ENCODE results near the gene OTOP3.

GRCh38 chr17:74943808-74944522 is 8.3 kb downstream of the OTOP3 start:
- TF ChIP-seq CTCF (conservative IDR thresholded peaks at IDR 0.05; ENCODE audit: low read depth, low read length), result no peak
- no peak for TF ChIP-seq MAFK (IDR thresholded peaks at IDR 0.05; ENCODE audit: low read depth, low read length)
- TF ChIP-seq POLR2A (IDR thresholded peaks at IDR 0.05; ENCODE audit: low read depth, low read length), result no peak
- TF ChIP-seq CEBPB (IDR thresholded peaks at IDR 0.05; ENCODE audit: low read depth, low read length), result no peak
- TF ChIP-seq ELK1 (IDR thresholded peaks at IDR 0.05; ENCODE audit: borderline replicate concordance, low read depth, low read length), result no peak
